NT2/D1 (cell line): ENCODE measurements around the gene FRMD4A.

Experiments
- YY1 ChIP-seq: IDR thresholded peaks from 2 replicates; pipeline ENCODE4 v1.6.1; 2011; ENCODE audit not compliant: insufficient read length, insufficient read depth
- ZNF274 ChIP-seq: IDR thresholded peaks from 2 replicates; pipeline ENCODE4 v1.6.1; 2011; ENCODE audit warnings: mild to moderate bottlenecking, low read depth, low read length

- TF ChIP-seq ZNF274 (no peak), YY1 (no peak)
Measured at GRCh38 chr10:14329746-14330173, 964 bp downstream of the FRMD4A start.
